ENCODE data around the gene HOXC12. TPM values are rescaled to one million over a fixed set of nuclear protein-coding genes. Genes with fewer than 3 reads are reported as not detected.

HOXC12 gene
- total and polyA plus RNA-seq, 11 donors = not detected

- no peaks in the 10 kb centered on the region for H3K9me3 ChIP-seq
- H3K27me3 ChIP-seq = peaks cover 85 to 100% (median 99%) of the 10 kb centered on the region in 9 donors
- peak within 1 kb of the TSS in 10 of 12 donors; percentile 6 to 40 (median 18) for H3K4me3 ChIP-seq
- H3K27ac ChIP-seq = no peak within 1 kb of the TSS
- 1 to 6% (median 3%) methylated on average over 23 to 63 of the region's 63 CpGs for WGBS, 4 donors
- DNase-seq (peak in 1 of 5 donors; percentile 24), ATAC-seq (no peak)
- intact Hi-C loops (cut with DNase I) = no loop called here
- H3K4me1 ChIP-seq = peaks cover 0 to 25% (median 11%) of the 10 kb centered on the region in 12 donors
- TF ChIP-seq CTCF (IDR thresholded peaks at IDR 0.05) (no peak), POLR2A (IDR thresholded peaks at IDR 0.05) (no peak)
- no peaks in the 10 kb centered on the region for H3K36me3 ChIP-seq
Observed at GRCh38 chr12:53974084-53975063, 19.7 kb downstream of the HOXC12 start, which contains the start of gene HOTAIR. HOTAIR (minus strand) TSS chr12:53974954.

GRCh38 chr12:53975064-53975471 is 20.4 kb downstream of the HOXC12 start:
- Histone ChIP-seq H3K27ac (no peak overlapping the region), H3K4me3 (peak overlapping the region in 3 of 12 donors; percentile 12 to 40 (median 24)), H3K36me3 (no peaks in the 10 kb centered on the region), H3K27me3 (peaks cover 83 to 100% (median 97%) of the 10 kb centered on the region in 9 donors), H3K9me3 (no peaks in the 10 kb centered on the region), H3K4me1 (peaks cover 0 to 25% (median 11%) of the 10 kb centered on the region in 12 donors)
- DNase-seq (peak in 1 of 5 donors; percentile 9), ATAC-seq (no peak)
- intact Hi-C loops (cut with DNase I) = no loop called here
- TF ChIP-seq POLR2A (IDR thresholded peaks at IDR 0.05) (no peak), CTCF (IDR thresholded peaks at IDR 0.05) (no peak)
- WGBS, 4 donors = 0 to 3% (median 2%) methylated on average over 9 to 25 of the region's 25 CpGs

- TF ChIP-seq POLR2A (IDR thresholded peaks at IDR 0.05) (no peak), CTCF (IDR thresholded peaks at IDR 0.05) (no peak)
- Histone ChIP-seq H3K4me3 (peak overlapping the region in 2 of 12 donors; percentile 12 to 40), H3K36me3 (no peaks in the 10 kb centered on the region), H3K27ac (no peak overlapping the region), H3K9me3 (no peaks in the 10 kb centered on the region), H3K4me1 (peaks cover 0 to 25% (median 11%) of the 10 kb centered on the region in 12 donors), H3K27me3 (peaks cover 83 to 99% (median 97%) of the 10 kb centered on the region in 9 donors)
- DNase-seq = peak in 1 of 5 donors; percentile 12
- 5 to 9% (median 8%) methylated on average over 31 of the region's 31 CpGs for WGBS, 4 donors
- intact Hi-C loops (cut with DNase I) = no loop called here
- ATAC-seq = no peak
Observed at GRCh38 chr12:53975479-53976152, 20.9 kb downstream of the HOXC12 start.
